Neutrophil (primary cell): ENCODE measurements around the gene PLAAT2.

Experiments used
- H3K27ac ChIP-seq: fragments of 200-600 bp; sonication (generic); 2 replicates; pipeline ENCODE4 v1.5.1; 2016; ENCODE audit warnings: mild to moderate bottlenecking, moderate library complexity
- H3K27me3 ChIP-seq: fragments of 200-600 bp; sonication (generic); 2 replicates; pipeline ENCODE4 v1.6.0; 2016; ENCODE audit warnings: mild to moderate bottlenecking
- H3K36me3 ChIP-seq: fragments of 200-600 bp; sonication (generic); 2 replicates; pipeline ENCODE4 v1.5.1; 2017
- H3K4me1 ChIP-seq, 2 experiments: fragments of 200-600 bp in 1 of 2; sonication (generic) in 1 of 2; 1 replicate in 1 of 2; 2 replicates in 1 of 2; pipeline versions ENCODE4 v1.5.1 to v1.6.1; 2013 to 2016; ENCODE audit warnings: low read depth in 1 of 2, low read length in 1 of 2, mild to moderate bottlenecking in 1 of 2, moderate library complexity in 1 of 2; ENCODE audit not compliant: control insufficient read depth in 1 of 2, insufficient read depth in 1 of 2
- H3K4me3 ChIP-seq, 2 experiments: fragments of 200-600 bp in 1 of 2; sonication (generic) in 1 of 2; 1 replicate in 1 of 2; 2 replicates in 1 of 2; pipeline ENCODE4 v1.5.1; 2013 to 2016; ENCODE audit warnings: low read depth in 1 of 2, low read length in 1 of 2, mild to moderate bottlenecking in 1 of 2, moderate library complexity in 1 of 2
- H3K9me3 ChIP-seq: fragments of 200-600 bp; sonication (generic); 2 replicates; pipeline ENCODE4 v1.5.1; 2016
- CTCF ChIP-seq: fragments of 200-600 bp; sonication (generic); IDR thresholded peaks from 2 replicates; pipeline ENCODE4 v1.5.1; 2016; ENCODE audit warnings: antibody characterized with exemption

Gene PLAAT2

GRCh38 chr11:63563201-63564055 is at the start of gene PLAAT2:
Gene PLAAT2 (minus strand): TSS chr11:63563379. CDS start chr11:63563324, 55 bp downstream.
- Histone ChIP-seq H3K4me1 (no peaks in the 10 kb centered on the region), H3K27me3 (no peaks in the 10 kb centered on the region), H3K36me3 (no peaks in the 10 kb centered on the region), H3K4me3 (no peak within 1 kb of the TSS), H3K9me3 (no peaks in the 10 kb centered on the region), H3K27ac (no peak within 1 kb of the TSS)
- no peak for TF ChIP-seq CTCF

DNA sequence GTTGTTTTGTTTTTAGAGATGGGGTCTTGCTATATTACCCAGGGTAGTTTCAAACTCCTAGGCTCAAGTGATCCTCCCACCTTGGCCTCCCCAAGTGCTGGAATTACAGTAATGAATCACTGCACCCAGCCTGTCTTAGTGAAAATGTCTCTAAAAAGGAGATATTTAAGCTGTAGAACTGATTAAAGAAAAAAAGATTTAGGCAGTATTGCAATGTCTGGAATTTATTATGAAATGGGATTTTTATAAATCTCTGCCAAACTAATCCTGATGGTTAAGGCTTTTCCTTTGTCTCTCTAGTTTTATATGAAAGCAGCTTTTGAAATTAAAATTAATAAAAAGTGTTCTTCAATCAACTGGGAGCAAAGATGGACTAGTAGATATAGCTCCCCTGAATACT is 49.0 kb upstream of the PLAAT2 start:
- H3K4me1 ChIP-seq, result peaks cover 11 to 15% of the 10 kb centered on the region in 2 experiments
- H3K27me3 ChIP-seq, result peaks cover 67% of the 10 kb centered on the region
- H3K36me3 ChIP-seq, result no peaks in the 10 kb centered on the region
- H3K9me3 ChIP-seq, result no peaks in the 10 kb centered on the region
- no peak overlapping the region for H3K27ac ChIP-seq
- no peak for TF ChIP-seq CTCF
- no peak overlapping the region for H3K4me3 ChIP-seq

DNA sequence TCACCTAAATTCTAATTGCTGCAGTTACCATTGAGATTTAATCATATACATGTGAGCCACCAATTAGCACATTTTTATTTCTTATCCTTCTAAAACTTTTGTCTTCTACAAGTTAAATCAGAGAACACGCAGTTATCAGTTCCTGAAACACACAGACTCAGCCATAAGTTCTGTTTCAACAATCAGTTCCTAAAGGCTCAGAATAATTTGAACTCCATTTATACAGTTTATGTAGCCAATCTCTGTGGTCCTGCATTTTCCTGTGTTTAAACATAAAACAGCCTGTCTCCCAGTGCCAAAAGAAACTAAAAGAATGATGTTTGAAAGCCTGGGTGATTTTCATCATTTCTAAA is 48.2 kb upstream of the PLAAT2 start:
- peaks cover 67% of the 10 kb centered on the region for H3K27me3 ChIP-seq
- no peak overlapping the region for H3K27ac ChIP-seq
- TF ChIP-seq CTCF, result no peak
- no peaks in the 10 kb centered on the region for H3K36me3 ChIP-seq
- no peak overlapping the region for H3K4me3 ChIP-seq
- no peaks in the 10 kb centered on the region for H3K9me3 ChIP-seq
- H3K4me1 ChIP-seq, result peaks cover 11 to 15% of the 10 kb centered on the region in 2 experiments

DNA sequence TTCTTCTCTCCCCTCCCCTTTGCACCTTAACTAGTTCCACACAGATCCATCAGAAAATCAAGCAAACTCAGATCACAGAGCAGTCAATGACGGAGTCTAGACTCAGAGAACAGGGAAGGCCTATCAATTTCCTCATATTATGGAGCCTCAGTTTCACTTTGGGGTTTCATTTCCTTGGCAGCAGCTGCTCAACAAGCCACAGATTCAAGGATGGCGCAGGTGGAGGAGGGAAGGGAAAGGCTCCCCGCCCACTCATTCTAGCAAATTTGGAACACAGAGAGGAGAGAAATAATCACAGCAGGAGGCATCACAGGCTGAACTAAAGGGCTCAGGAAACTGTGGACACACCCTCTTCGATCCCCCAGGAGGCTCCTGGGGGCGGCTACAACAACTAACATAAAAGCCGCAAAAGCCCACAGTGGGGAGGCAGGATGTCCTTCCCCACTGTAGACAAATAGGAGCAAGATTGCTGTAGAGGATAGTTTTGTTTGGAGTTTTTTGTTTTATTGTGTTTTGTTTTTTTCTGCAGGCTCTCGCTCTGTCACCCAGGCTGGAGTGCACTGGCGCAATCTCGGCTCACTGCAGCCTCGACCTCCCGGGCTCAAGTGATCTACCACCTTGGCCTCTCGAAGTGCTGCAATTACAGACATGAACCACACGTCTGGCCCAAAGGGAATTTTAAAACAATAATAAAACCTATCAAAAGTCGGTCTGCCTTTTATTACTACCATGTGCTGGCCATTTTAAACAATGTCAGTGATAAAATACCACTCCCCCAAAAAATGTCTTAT is 47.6 kb upstream of the PLAAT2 start:
- Histone ChIP-seq H3K27me3 (peaks cover 62% of the 10 kb centered on the region), H3K27ac (no peak overlapping the region), H3K4me1 (peaks cover 11 to 15% of the 10 kb centered on the region in 2 experiments), H3K4me3 (no peak overlapping the region), H3K9me3 (no peaks in the 10 kb centered on the region), H3K36me3 (no peaks in the 10 kb centered on the region)
- TF ChIP-seq CTCF, result no peak

DNA sequence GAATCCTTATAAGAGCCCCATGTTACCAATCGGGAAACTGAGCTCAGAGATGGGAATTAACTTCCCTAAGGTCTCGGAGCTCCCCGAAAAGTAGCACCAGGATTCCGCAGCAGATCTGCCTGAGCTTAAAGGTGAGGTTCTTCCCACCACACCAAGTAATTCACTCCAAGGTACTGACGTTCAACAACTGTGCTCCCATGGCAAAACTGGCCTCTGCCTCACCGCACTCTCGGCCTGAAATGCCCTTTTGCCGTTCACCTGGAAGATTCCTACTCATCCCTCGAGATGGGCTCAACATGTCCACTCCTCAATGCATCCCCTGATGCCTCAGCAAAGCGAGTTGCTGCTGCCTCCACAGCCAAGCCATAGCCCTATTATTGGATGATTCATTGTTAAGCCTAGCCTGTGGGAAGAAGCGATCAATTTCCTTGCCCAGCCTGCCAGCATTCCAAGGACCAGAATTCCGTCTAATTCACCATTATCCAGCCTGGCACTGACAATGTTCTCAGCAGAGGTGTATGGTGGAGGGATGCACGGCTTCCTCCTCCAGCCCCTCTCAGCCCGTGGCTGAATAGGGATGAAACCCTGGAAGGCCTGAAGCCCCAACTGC is 46.9 kb upstream of the PLAAT2 start:
- H3K4me1 ChIP-seq, result peaks cover 11 to 15% of the 10 kb centered on the region in 2 experiments
- peaks cover 56% of the 10 kb centered on the region for H3K27me3 ChIP-seq
- H3K9me3 ChIP-seq, result no peaks in the 10 kb centered on the region
- H3K27ac ChIP-seq, result no peak overlapping the region
- no peaks in the 10 kb centered on the region for H3K36me3 ChIP-seq
- H3K4me3 ChIP-seq, result no peak overlapping the region
- TF ChIP-seq CTCF, result no peak
